Measurements from ENCODE around the gene NNT. TPM values are rescaled to one million over a fixed set of nuclear protein-coding genes. Genes with fewer than 3 reads are reported as not detected.

NNT gene
- polyA plus RNA-seq, 3 donors, result 17.1 to 47.2 (median 41.2) TPM

- no peak for DNase-seq
- no peak overlapping the region for H3K27ac Mint-ChIP-seq
- intact Hi-C loops (cut with micrococcal nuclease), result no loop called here
These were observed 36.6 kb downstream of the NNT start for GRCh38 chr5:43639566-43639965.

GRCh38 chr5:43642428-43642827 lies 39.4 kb downstream of the NNT start:
- Histone ChIP-seq H3K9me3 (replicated peaks in 1 of 2; ENCODE audit: control insufficient read depth in 1 of 2, insufficient read depth in 1 of 2, low read length in 2 of 2) (no peaks in the 10 kb centered on the region), H3K4me3 (replicated peaks in 1 of 3; ENCODE audit: low read depth in 2 of 3, low read length in 3 of 3) (no peak overlapping the region), H3K27ac (ENCODE audit: low read depth in 1 of 2, low read length in 2 of 2) (peak overlapping the region in 1 of 2 donors; percentile 4), H3K36me3 (replicated peaks in 1 of 2; ENCODE audit: control insufficient read depth in 1 of 2, insufficient read depth in 2 of 2, low read length in 2 of 2) (peaks cover 50 to 74% of the 10 kb centered on the region in 2 donors), H3K27me3 (ENCODE audit: control insufficient read depth in 2 of 2, insufficient read depth in 2 of 2, low read length in 2 of 2) (no peaks in the 10 kb centered on the region), H4K20me1 (ENCODE audit: insufficient read depth, low read length) (no peaks in the 10 kb centered on the region), H2AFZ (ENCODE audit: insufficient read depth, low read depth, low read length, poor library complexity, severe bottlenecking) (no peak overlapping the region), H3K9ac (ENCODE audit: insufficient read depth, low read length, poor library complexity, severe bottlenecking) (no peak overlapping the region), H3K4me1 (ENCODE audit: control insufficient read depth in 1 of 2, insufficient read depth in 2 of 2, low read length in 2 of 2) (no peaks in the 10 kb centered on the region), H3K79me2 (ENCODE audit: insufficient read depth, low read length) (peaks cover 11% of the 10 kb centered on the region), H3K4me2 (replicated peaks; ENCODE audit: extremely low read depth, low read length, poor library complexity, severe bottlenecking) (no peak overlapping the region)
- Mint-ChIP-seq H3K9me3 (no peaks in the 10 kb centered on the region), H3K4me1 (peaks cover 2% of the 10 kb centered on the region), H3K27ac (peak overlapping the region in 2 of 7 donors; percentile 40 to 64), H3K27me3 (ENCODE audit: low read depth in 3 of 3) (no peaks in the 10 kb centered on the region), H3K36me3 (peaks cover 47 to 71% of the 10 kb centered on the region in 2 donors), H3K4me3 (no peak overlapping the region)
- WGBS (ENCODE audit: insufficient coverage), result 100% methylated on average over 1 of the region's 2 CpGs
- DNase-seq, result no peak
- intact Hi-C loops (cut with micrococcal nuclease), result no loop called here
- no peak for TF ChIP-seq CTCF (IDR thresholded peaks at IDR 0.05)

More at GRCh38 chr5:43639566-43639965, 36.6 kb downstream of the NNT start:
- peaks cover 49 to 81% of the 10 kb centered on the region in 2 donors for H3K36me3 ChIP-seq (replicated peaks in 1 of 2; ENCODE audit: control insufficient read depth in 1 of 2, insufficient read depth in 2 of 2, low read length in 2 of 2)
- no peaks in the 10 kb centered on the region for H3K27me3 ChIP-seq (ENCODE audit: control insufficient read depth in 2 of 2, insufficient read depth in 2 of 2, low read length in 2 of 2)
- no peaks in the 10 kb centered on the region for H3K9me3 ChIP-seq (replicated peaks in 1 of 2; ENCODE audit: control insufficient read depth in 1 of 2, insufficient read depth in 1 of 2, low read length in 2 of 2)
- no CpG with 5 or more reads among the region's 1 CpG for WGBS (ENCODE audit: insufficient coverage)
- no peaks in the 10 kb centered on the region for H4K20me1 ChIP-seq (ENCODE audit: insufficient read depth, low read length)
- H2AFZ ChIP-seq (ENCODE audit: insufficient read depth, low read depth, low read length, poor library complexity, severe bottlenecking), result no peak overlapping the region
- H3K4me2 ChIP-seq (replicated peaks; ENCODE audit: extremely low read depth, low read length, poor library complexity, severe bottlenecking), result no peak overlapping the region
- Mint-ChIP-seq H3K9me3 (no peaks in the 10 kb centered on the region), H3K4me1 (peaks cover 8% of the 10 kb centered on the region), H3K27me3 (ENCODE audit: low read depth in 3 of 3) (no peaks in the 10 kb centered on the region), H3K36me3 (peaks cover 57 to 59% of the 10 kb centered on the region in 2 donors), H3K4me3 (no peak overlapping the region)
- peaks cover 11% of the 10 kb centered on the region for H3K79me2 ChIP-seq (ENCODE audit: insufficient read depth, low read length)
- peaks cover 3 to 5% of the 10 kb centered on the region in 2 donors for H3K4me1 ChIP-seq (ENCODE audit: control insufficient read depth in 1 of 2, insufficient read depth in 2 of 2, low read length in 2 of 2)
- H3K27ac ChIP-seq (ENCODE audit: low read depth in 1 of 2, low read length in 2 of 2), result peak overlapping the region in 1 of 2 donors; percentile 12
- H3K9ac ChIP-seq (ENCODE audit: insufficient read depth, low read length, poor library complexity, severe bottlenecking), result no peak overlapping the region
- H3K4me3 ChIP-seq (replicated peaks in 1 of 3; ENCODE audit: low read depth in 2 of 3, low read length in 3 of 3), result no peak overlapping the region
- TF ChIP-seq CTCF (IDR thresholded peaks at IDR 0.05), result no peak
